A673 (cell line): ENCODE data around the gene RGS6. TPM values are rescaled to one million over a fixed set of nuclear protein-coding genes. Genes with fewer than 3 reads are reported as not detected.

Experiments used
- BruUV-seq: library from RNA; stranded (reverse); fragments of 400-500 nt; replicated peaks from 2 replicates; lab custom pipeline; 2021; lab: Mats Ljungman, UMichigan
- CTCF ChIA-PET: fragments of 300-600 bp; sonication (Branson Sonifier 250); formaldehyde crosslinking; loops from one replicate; lab custom pipeline; 2022; ENCODE audit warnings: antibody characterized with exemption; lab: Charles Lee
- POLR2A ChIA-PET: fragments of 300-600 bp; sonication (Branson Sonifier 250); formaldehyde crosslinking; loops from one replicate; lab custom pipeline; 2022; ENCODE audit warnings: antibody characterized with exemption; ENCODE audit not compliant: low non-redundant PET; lab: Charles Lee
- DNase-seq: peaks from one replicate; pipeline ENCODE4 v3.0.0-alpha.2; 2015; ENCODE audit warnings: low spot score
- H3K27ac ChIP-seq: fragments of 200-600 bp; sonication (generic); 2 replicates; pipeline ENCODE4 v1.5.1; 2016; ENCODE audit warnings: mixed run types, low read depth, mild to moderate bottlenecking, mixed read lengths, antibody characterized with exemption, low read length; ENCODE audit not compliant: poor library complexity, severe bottlenecking
- H3K27me3 ChIP-seq: fragments of 200-600 bp; sonication (generic); replicated peaks from 2 replicates; pipeline ENCODE4 v1.6.1; 2017; ENCODE audit warnings: mixed run types, low read depth, mild to moderate bottlenecking, mixed read lengths, antibody characterized with exemption, low read length; ENCODE audit not compliant: insufficient read depth, poor library complexity
- H3K36me3 ChIP-seq: fragments of 200-600 bp; sonication (generic); 2 replicates; pipeline ENCODE4 v1.6.1; 2016; ENCODE audit warnings: mixed run types, mild to moderate bottlenecking, mixed read lengths, antibody characterized with exemption, low read length; ENCODE audit not compliant: insufficient read depth, poor library complexity, severe bottlenecking
- H3K4me1 ChIP-seq: fragments of 200-600 bp; sonication (generic); 2 replicates; pipeline ENCODE4 v1.6.1; 2017; ENCODE audit warnings: mixed run types, mild to moderate bottlenecking, mixed read lengths, antibody characterized with exemption, low read length; ENCODE audit not compliant: insufficient read depth, poor library complexity, severe bottlenecking
- H3K4me3 ChIP-seq: fragments of 200-600 bp; sonication (generic); 2 replicates; pipeline ENCODE4 v1.5.1; 2016; ENCODE audit warnings: low read depth, mixed run types, mild to moderate bottlenecking, mixed read lengths, low read length; ENCODE audit not compliant: poor library complexity, severe bottlenecking
- H3K9me3 ChIP-seq: fragments of 200-600 bp; sonication (generic); 2 replicates; pipeline ENCODE4 v1.6.1; 2016; ENCODE audit warnings: mixed run types, low read depth, mild to moderate bottlenecking, mixed read lengths, antibody characterized with exemption, low read length; ENCODE audit not compliant: poor library complexity, severe bottlenecking
- EZH2 ChIP-seq: fragments of 200-600 bp; sonication (generic); IDR thresholded peaks from 2 replicates; pipeline ENCODE4 v1.6.1; 2017; ENCODE audit warnings: borderline replicate concordance, low read depth, mild to moderate bottlenecking, mixed read lengths, antibody characterized with exemption, low read length; ENCODE audit not compliant: poor library complexity, severe bottlenecking
- intact Hi-C: fragments of 100-400 bp; cut with micrococcal nuclease; formaldehyde crosslinking; loops from one replicate; pipeline ENCODE4 v1.10.0; 2022; ENCODE audit not compliant: unreplicated experiment
- total RNA-seq: library from RNA; stranded (reverse); gene quantifications from 2 replicates; pipeline ENCODE4 v1.2.3, GENCODE V29; 2021
- TF ChIP-seq, protein P1 (sequence below): fragments of 300-800, 200-600 bp; sonication (generic); conservative IDR thresholded peaks from 2 replicates; pipeline ENCODE4 v1.5.1; 2017; ENCODE audit warnings: low read depth, mild to moderate bottlenecking, antibody characterized with exemption, low read length, moderate library complexity, mixed read lengths

Gene RGS6
- total RNA-seq, 1 experiment from 2014 or later: not detected

GRCh38 chr14:72333357-72333756 is 401.1 kb downstream of the RGS6 start:
- no peak overlapping the region for H3K27ac ChIP-seq
- CTCF ChIA-PET: no interaction called here
- intact Hi-C loops: no loop called here
- H3K36me3 ChIP-seq: no peaks in the 10 kb centered on the region
- H3K4me1 ChIP-seq: no peaks in the 10 kb centered on the region
- no peak for TF ChIP-seq EZH2
- TF ChIP-seq, protein P1, sequence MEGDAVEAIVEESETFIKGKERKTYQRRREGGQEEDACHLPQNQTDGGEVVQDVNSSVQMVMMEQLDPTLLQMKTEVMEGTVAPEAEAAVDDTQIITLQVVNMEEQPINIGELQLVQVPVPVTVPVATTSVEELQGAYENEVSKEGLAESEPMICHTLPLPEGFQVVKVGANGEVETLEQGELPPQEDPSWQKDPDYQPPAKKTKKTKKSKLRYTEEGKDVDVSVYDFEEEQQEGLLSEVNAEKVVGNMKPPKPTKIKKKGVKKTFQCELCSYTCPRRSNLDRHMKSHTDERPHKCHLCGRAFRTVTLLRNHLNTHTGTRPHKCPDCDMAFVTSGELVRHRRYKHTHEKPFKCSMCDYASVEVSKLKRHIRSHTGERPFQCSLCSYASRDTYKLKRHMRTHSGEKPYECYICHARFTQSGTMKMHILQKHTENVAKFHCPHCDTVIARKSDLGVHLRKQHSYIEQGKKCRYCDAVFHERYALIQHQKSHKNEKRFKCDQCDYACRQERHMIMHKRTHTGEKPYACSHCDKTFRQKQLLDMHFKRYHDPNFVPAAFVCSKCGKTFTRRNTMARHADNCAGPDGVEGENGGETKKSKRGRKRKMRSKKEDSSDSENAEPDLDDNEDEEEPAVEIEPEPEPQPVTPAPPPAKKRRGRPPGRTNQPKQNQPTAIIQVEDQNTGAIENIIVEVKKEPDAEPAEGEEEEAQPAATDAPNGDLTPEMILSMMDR: no peak
- no peak for DNase-seq
- H3K4me3 ChIP-seq: no peak overlapping the region
- no peaks in the 10 kb centered on the region for H3K9me3 ChIP-seq
- no peaks in the 10 kb centered on the region for H3K27me3 ChIP-seq
- BruUV-seq: no TSS peak
- POLR2A ChIA-PET: no interaction called here

- ChIA-PET CTCF (no interaction called here), POLR2A (no interaction called here)
- Histone ChIP-seq H3K27ac (no peak overlapping the region), H3K27me3 (no peaks in the 10 kb centered on the region), H3K4me1 (no peaks in the 10 kb centered on the region), H3K4me3 (no peak overlapping the region), H3K36me3 (no peaks in the 10 kb centered on the region), H3K9me3 (peaks cover 3% of the 10 kb centered on the region)
- no peak for DNase-seq
- TF ChIP-seq, protein P1: no peak
- TF ChIP-seq EZH2: no peak
- BruUV-seq: no TSS peak
- intact Hi-C loops: no loop called here
These were observed 404.2 kb downstream of the RGS6 start for GRCh38 chr14:72336311-72336980.

DNA sequence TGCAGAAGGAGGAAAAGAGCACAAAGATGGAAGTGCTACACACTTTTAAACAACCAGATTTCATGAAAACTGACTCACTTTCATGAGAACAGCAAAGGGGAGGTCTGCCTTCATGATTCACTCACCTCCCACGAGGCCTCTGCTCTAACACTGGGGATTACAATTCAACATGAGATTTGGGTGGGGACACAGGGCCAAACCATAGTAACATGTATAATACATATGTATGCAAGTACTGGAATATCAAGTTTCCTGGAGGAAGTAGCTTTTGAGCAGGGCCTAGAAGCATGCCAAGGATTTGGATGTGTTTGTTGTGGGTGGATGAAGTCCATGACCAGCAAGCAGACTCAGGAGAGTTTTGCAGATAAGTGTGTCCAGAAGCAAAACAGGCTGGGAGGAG is 409.0 kb downstream of the RGS6 start:
- ChIA-PET POLR2A (no interaction called here), CTCF (no interaction called here)
- Histone ChIP-seq H3K9me3 (peaks cover 3% of the 10 kb centered on the region), H3K27me3 (no peaks in the 10 kb centered on the region), H3K4me1 (no peaks in the 10 kb centered on the region), H3K36me3 (no peaks in the 10 kb centered on the region), H3K4me3 (no peak overlapping the region), H3K27ac (no peak overlapping the region)
- no TSS peak for BruUV-seq
- intact Hi-C loops: no loop called here
- TF ChIP-seq, protein P1: no peak
- DNase-seq: no peak
